ENCODE results near the gene KATNA1.

GRCh38 chr6:149691201-149691600 lies 42.7 kb upstream of the KATNA1 start:
- no peak for TF ChIP-seq CTCF (IDR thresholded peaks at IDR 0.05)
- TF ChIP-seq POLR2A (IDR thresholded peaks at IDR 0.05), result no peak

Data from body of pancreas (tissue), 4 donors.